Measurements from ENCODE around the gene BBIP1. TPM values are rescaled to one million over a fixed set of nuclear protein-coding genes. Genes with fewer than 3 reads are reported as not detected.

The BBIP1 gene
- total and polyA plus RNA-seq, 10 of the 15 experiments (the other 5 are each of a cell fraction or from before 2014, with no cell fraction given) = 13.8 to 40.8 (median 31.3) TPM

GRCh38 chr10:110892602-110893288 is 26.2 kb downstream of the BBIP1 start:
- intact Hi-C loops (cut with micrococcal nuclease; ENCODE audit: unreplicated experiment) = loop anchor here (1.0 to 10.0 kb wide), 3 partner anchors 89 to 312 kb away; no protein-coding TSS in a partner anchor
- no peak overlapping the region for H3K4me2 ChIP-seq (ENCODE audit: control insufficient read depth, insufficient read depth)
- SMC1A ChIA-PET (ENCODE audit: uncharacterized antibody, unreplicated experiment) = interaction anchor here (0.6 to 15.0 kb wide), 25 partner anchors 9 to 152 kb away, joined by 3 to 221 read pairs (median 9); no protein-coding TSS in a partner anchor
- H3K4me1 ChIP-seq (ENCODE audit: control insufficient read depth, insufficient read depth, low read length) = no peaks in the 10 kb centered on the region
- no peak for TF ChIP-seq STAT3 (IDR thresholded peaks at IDR 0.05; ENCODE audit: low read depth, low read length)
- no peak for TF ChIP-seq GABPA (IDR thresholded peaks at IDR 0.05; ENCODE audit: low read depth)
- no peak for TF ChIP-seq RAD51 (IDR thresholded peaks at IDR 0.05)
- no peak for TF ChIP-seq ATF2 (IDR thresholded peaks at IDR 0.05; ENCODE audit: low read length)
- TF ChIP-seq POLR2AphosphoS5 (IDR thresholded peaks at IDR 0.05; ENCODE audit: low read length) = no peak
- no peak for TF ChIP-seq ESRRA (IDR thresholded peaks at IDR 0.05; ENCODE audit: low read length)
- H2AFZ ChIP-seq (ENCODE audit: control insufficient read depth, low read depth, low read length) = no peak overlapping the region
- no peak overlapping the region for H3K9ac ChIP-seq (ENCODE audit: control insufficient read depth, insufficient read depth, low read length)
- H3K27me3 ChIP-seq (replicated peaks in 1 of 2; ENCODE audit: control insufficient read depth in 2 of 2, insufficient read depth in 2 of 2, low read length in 1 of 2) = no peaks in the 10 kb centered on the region
- in situ Hi-C loops (cut with MboI) = no loop called here
- no peaks in the 10 kb centered on the region for H4K20me1 ChIP-seq (ENCODE audit: control insufficient read depth, insufficient read depth)
- CTCF ChIA-PET = interaction anchor here (0.7 to 11.1 kb wide), 23 partner anchors 8 to 282 kb away, joined by 3 to 196 read pairs (median 6); partner anchors contain the start of genes BBIP1 and SHOC2
- no peak overlapping the region for H3K4me3 ChIP-seq
- no peak overlapping the region for H3K27ac ChIP-seq (ENCODE audit: control insufficient read depth, insufficient read depth)
- POLR2A ChIA-PET = interaction anchor here (1.2 to 3.9 kb wide), 3 partner anchors 16 to 89 kb away, joined by 3 to 27 read pairs (median 9); no protein-coding TSS in a partner anchor
- ATAC-seq = peak; percentile 40
- no peak for FAIRE-seq
- DNase-seq (ENCODE audit: low read depth, low spot score) = no peak
- RAD21 ChIA-PET (ENCODE audit: unreplicated experiment) = interaction anchor here (0.9 to 10.5 kb wide), 8 partner anchors 8 to 147 kb away, joined by 3 to 115 read pairs (median 10); no protein-coding TSS in a partner anchor
- H3K36me3 ChIP-seq (ENCODE audit: control insufficient read depth in 2 of 2, insufficient read depth in 2 of 2, low read length in 1 of 2) = peaks cover 0 to 41% of the 10 kb centered on the region in 2 experiments; a peak in 3 of 4 replicates
- 98% methylated on average over 3 of the region's 3 CpGs for WGBS (ENCODE audit: insufficient coverage, insufficient replicate concordance, low lambda C conversion rate, missing lambda C conversion rate)
- BruUV-seq (replicated peaks) = no TSS peak
- no peaks in the 10 kb centered on the region for H3K9me3 ChIP-seq (replicated peaks; ENCODE audit: control insufficient read depth, insufficient read depth, low read length)
- H3K79me2 ChIP-seq (ENCODE audit: control insufficient read depth, insufficient read depth, low read length) = peaks cover 6% of the 10 kb centered on the region

Measured in GM12878 (cell line).